Uterus (tissue), 2 donors: ENCODE measurements around the gene ACAA2.

Experiments used
- POLR2A ChIP-seq, 2 donors: fragments of 450-650 bp; IDR thresholded peaks; one replicate each; pipeline ENCODE4 v1.6.1; 2016; ENCODE audit warnings: antibody characterized with exemption in 2 of 2, mild to moderate bottlenecking in 1 of 2, moderate library complexity in 1 of 2
- TF ChIP-seq, protein P1 (sequence below), 4 experiments: fragments of 200-600 bp in 2 of 4; fragments of 450-650 bp in 2 of 4; sonication (generic) in 2 of 4; IDR thresholded peaks; one replicate each; pipeline ENCODE4 v1.5.1; 2016 to 2019; ENCODE audit warnings: antibody characterized with exemption in 4 of 4, mild to moderate bottlenecking in 2 of 4, moderate library complexity in 1 of 4

DNA sequence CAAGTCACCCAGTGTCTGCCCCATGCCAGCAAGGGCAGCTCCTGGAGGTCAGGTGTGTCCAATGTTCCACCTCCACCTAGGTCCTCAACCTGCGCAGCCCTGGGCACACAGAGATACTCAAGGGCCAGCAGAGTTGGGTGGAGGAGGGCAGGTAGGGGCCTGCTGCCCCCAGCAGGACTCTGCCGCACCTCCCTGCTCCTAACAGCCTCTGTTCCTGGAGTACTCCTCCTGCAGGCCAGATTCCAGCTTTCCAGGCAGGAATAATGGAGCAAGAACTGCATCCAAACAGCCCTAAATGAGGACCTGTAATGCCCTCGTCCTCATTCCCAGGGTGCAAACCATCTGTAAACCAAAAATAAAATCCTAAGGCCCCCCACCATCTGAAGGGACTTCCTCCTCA, 44.4 kb upstream of the ACAA2 start:
- TF ChIP-seq, protein P1, sequence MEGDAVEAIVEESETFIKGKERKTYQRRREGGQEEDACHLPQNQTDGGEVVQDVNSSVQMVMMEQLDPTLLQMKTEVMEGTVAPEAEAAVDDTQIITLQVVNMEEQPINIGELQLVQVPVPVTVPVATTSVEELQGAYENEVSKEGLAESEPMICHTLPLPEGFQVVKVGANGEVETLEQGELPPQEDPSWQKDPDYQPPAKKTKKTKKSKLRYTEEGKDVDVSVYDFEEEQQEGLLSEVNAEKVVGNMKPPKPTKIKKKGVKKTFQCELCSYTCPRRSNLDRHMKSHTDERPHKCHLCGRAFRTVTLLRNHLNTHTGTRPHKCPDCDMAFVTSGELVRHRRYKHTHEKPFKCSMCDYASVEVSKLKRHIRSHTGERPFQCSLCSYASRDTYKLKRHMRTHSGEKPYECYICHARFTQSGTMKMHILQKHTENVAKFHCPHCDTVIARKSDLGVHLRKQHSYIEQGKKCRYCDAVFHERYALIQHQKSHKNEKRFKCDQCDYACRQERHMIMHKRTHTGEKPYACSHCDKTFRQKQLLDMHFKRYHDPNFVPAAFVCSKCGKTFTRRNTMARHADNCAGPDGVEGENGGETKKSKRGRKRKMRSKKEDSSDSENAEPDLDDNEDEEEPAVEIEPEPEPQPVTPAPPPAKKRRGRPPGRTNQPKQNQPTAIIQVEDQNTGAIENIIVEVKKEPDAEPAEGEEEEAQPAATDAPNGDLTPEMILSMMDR (IDR thresholded peaks at IDR 0.05): no peak
- TF ChIP-seq POLR2A (IDR thresholded peaks at IDR 0.05): no peak
